HEK293 (cell line): ENCODE results near the gene CFAP299.

Experiments
- CTCF ChIA-PET: fragments of 350-600 bp; formaldehyde crosslinking; extraction: SDS; loops from one replicate; lab custom pipeline; 2021; ENCODE audit warnings: antibody characterized with exemption; lab: Yijun Ruan, JAX
- POLR2A ChIA-PET: fragments of 300-600 bp; formaldehyde crosslinking; extraction: SDS; loops from one replicate; lab custom pipeline; 2020; ENCODE audit warnings: antibody characterized with exemption, inconsistent platforms; lab: Yijun Ruan, JAX
- H3K27ac ChIP-seq: fragments of 200-500 bp; sonication (Bioruptor generic); 2 replicates; pipeline ENCODE4 v1.5.1; 2014; ENCODE audit warnings: low read depth, low read length, control low read depth, inconsistent platforms; ENCODE audit errors: extremely low read depth
- H3K36me3 ChIP-seq, 2 experiments: fragments of 200-500 bp in 1 of 2; sonication (Bioruptor generic) in 1 of 2; 1 replicate in 1 of 2; 2 replicates in 1 of 2; pipeline ENCODE4 v1.5.1; 2014 to 2017; ENCODE audit warnings: inconsistent platforms in 2 of 2, low read length in 2 of 2; ENCODE audit not compliant: control insufficient read depth in 2 of 2, insufficient read depth in 1 of 2
- H3K4me1 ChIP-seq: fragments of 200-500 bp; sonication (Bioruptor generic); 2 replicates; pipeline ENCODE4 v1.5.1; 2014; ENCODE audit warnings: mild to moderate bottlenecking, low read length, inconsistent platforms; ENCODE audit not compliant: control insufficient read depth, insufficient read depth
- H3K4me3 ChIP-seq: 2 replicates; pipeline ENCODE4 v1.5.1; 2011; ENCODE audit warnings: low read depth, mild to moderate bottlenecking, control low read depth, low read length, moderate library complexity
- H3K9me3 ChIP-seq: fragments of 200-500 bp; sonication (Bioruptor generic); 2 replicates; pipeline ENCODE4 v1.5.1; 2014; ENCODE audit warnings: low read depth, low read length, inconsistent platforms; ENCODE audit not compliant: control insufficient read depth, insufficient read depth
- TRIM28 ChIP-seq: IDR thresholded peaks from 2 replicates; pipeline ENCODE4 v1.6.1; 2011; ENCODE audit warnings: low read length, control low read depth, borderline replicate concordance
- ZBTB20 ChIP-seq: fragments of 450-650 bp; formaldehyde crosslinking; IDR thresholded peaks from 2 replicates; pipeline ENCODE4 v1.5.1; 2016; ENCODE audit warnings: missing biosample characterization, missing genetic modification characterization
- ZBTB8A ChIP-seq: fragments of 450-650 bp; formaldehyde crosslinking; IDR thresholded peaks from 2 replicates; pipeline ENCODE4 v1.5.1; 2016; ENCODE audit warnings: missing biosample characterization, missing genetic modification characterization
- ZFP3 ChIP-seq: fragments of 450-650 bp; formaldehyde crosslinking; IDR thresholded peaks from 2 replicates; pipeline ENCODE4 v1.5.1; 2016; ENCODE audit warnings: low read depth, missing biosample characterization, missing genetic modification characterization
- ZNF140 ChIP-seq: fragments of 450-650 bp; formaldehyde crosslinking; IDR thresholded peaks from 2 replicates; pipeline ENCODE4 v1.5.1; 2016; ENCODE audit warnings: missing biosample characterization, missing genetic modification characterization
- ZNF169 ChIP-seq: fragments of 450-650 bp; formaldehyde crosslinking; IDR thresholded peaks from 2 replicates; pipeline ENCODE4 v1.5.1; 2016; ENCODE audit warnings: missing biosample characterization, missing genetic modification characterization
- ZNF211 ChIP-seq: fragments of 450-650 bp; formaldehyde crosslinking; IDR thresholded peaks from 2 replicates; pipeline ENCODE4 v1.5.1; 2016; ENCODE audit warnings: low read depth, missing biosample characterization, missing genetic modification characterization
- ZNF24 ChIP-seq: fragments of 450-650 bp; formaldehyde crosslinking; IDR thresholded peaks from 2 replicates; pipeline ENCODE4 v1.5.1; 2016; ENCODE audit warnings: missing biosample characterization, missing genetic modification characterization
- ZNF274 ChIP-seq, 2 experiments: fragments of 200-500 bp in 1 of 2; fragments of 450-650 bp in 1 of 2; sonication (Bioruptor generic) in 1 of 2; formaldehyde crosslinking in 1 of 2; IDR thresholded peaks; 2 replicates each; pipeline versions ENCODE4 v1.5.1 to v1.6.1; 2014 to 2016; ENCODE audit warnings: borderline replicate concordance in 1 of 2, inconsistent platforms in 1 of 2, low read length in 1 of 2, missing biosample characterization in 1 of 2, missing genetic modification characterization in 1 of 2
- ZNF549 ChIP-seq: fragments of 450-650 bp; IDR thresholded peaks from 2 replicates; pipeline ENCODE4 v1.5.1; 2018; ENCODE audit warnings: missing biosample characterization, missing genetic modification characterization, mild to moderate bottlenecking, inconsistent platforms, moderate library complexity
- ZNF555 ChIP-seq: fragments of 450-650 bp; formaldehyde crosslinking; conservative IDR thresholded peaks from 2 replicates; pipeline ENCODE4 v1.5.1; 2017; ENCODE audit warnings: missing biosample characterization, mild to moderate bottlenecking, missing genetic modification characterization, inconsistent platforms
- ZNF660 ChIP-seq: fragments of 450-650 bp; IDR thresholded peaks from 2 replicates; pipeline ENCODE4 v1.5.1; 2018; ENCODE audit warnings: missing biosample characterization, mild to moderate bottlenecking, missing genetic modification characterization
- TF ChIP-seq, protein P1 (sequence below): fragments of 450-650 bp; formaldehyde crosslinking; IDR thresholded peaks from 2 replicates; pipeline ENCODE4 v1.5.1; 2017; ENCODE audit warnings: missing biosample characterization, missing genetic modification characterization
- TF ChIP-seq, protein P2 (sequence below): fragments of 450-650 bp; formaldehyde crosslinking; IDR thresholded peaks from 2 replicates; pipeline ENCODE4 v1.5.1; 2017; ENCODE audit warnings: missing biosample characterization, missing genetic modification characterization
- TF ChIP-seq, protein P3 (sequence below): fragments of 450-650 bp; formaldehyde crosslinking; IDR thresholded peaks from 2 replicates; pipeline ENCODE4 v1.5.1; 2016; ENCODE audit warnings: missing biosample characterization, missing genetic modification characterization
- TF ChIP-seq, protein P4 (sequence below): fragments of 450-650 bp; formaldehyde crosslinking; IDR thresholded peaks from 2 replicates; pipeline ENCODE4 v1.5.1; 2016; ENCODE audit warnings: missing biosample characterization, missing genetic modification characterization
- TF ChIP-seq, protein P5 (sequence below): fragments of 450-650 bp; formaldehyde crosslinking; IDR thresholded peaks from 2 replicates; pipeline ENCODE4 v1.5.1; 2016; ENCODE audit warnings: missing biosample characterization, missing genetic modification characterization, borderline replicate concordance
- TF ChIP-seq, protein P6 (sequence below): fragments of 450-650 bp; formaldehyde crosslinking; IDR thresholded peaks from 2 replicates; pipeline ENCODE4 v1.5.1; 2016; ENCODE audit warnings: missing biosample characterization, missing genetic modification characterization

Gene CFAP299

DNA sequence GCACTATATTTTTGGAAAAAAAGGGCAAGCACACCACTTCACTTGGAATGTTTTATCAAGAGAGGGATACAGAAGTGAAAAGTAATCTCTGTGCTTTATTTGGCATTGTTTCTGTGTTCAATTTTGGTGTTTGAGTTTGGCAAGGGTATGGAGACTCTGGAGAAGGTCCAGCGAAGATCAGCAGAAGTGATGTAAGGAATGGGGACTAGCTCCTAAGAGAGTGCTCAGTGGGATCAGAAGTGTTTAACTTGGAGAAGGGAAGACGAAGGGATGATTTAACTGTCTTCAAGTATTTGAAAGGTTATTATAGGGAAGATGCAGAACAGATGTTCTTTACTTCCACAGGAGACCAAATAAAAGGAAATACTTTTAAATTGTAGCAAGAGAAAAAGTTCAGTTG is 74.3 kb downstream of the CFAP299 start:
- H3K27ac ChIP-seq: no peak overlapping the region
- no peaks in the 10 kb centered on the region for H3K9me3 ChIP-seq
- POLR2A ChIA-PET: no interaction called here
- H3K4me3 ChIP-seq: no peak overlapping the region
- no peaks in the 10 kb centered on the region for H3K36me3 ChIP-seq
- CTCF ChIA-PET: no interaction called here
- no peaks in the 10 kb centered on the region for H3K4me1 ChIP-seq
- TF ChIP-seq ZBTB20 (tag by site-specific recombination) (no peak), TRIM28 (no peak), ZNF211 (tag by site-specific recombination) (no peak), ZNF274 (IDR thresholded peaks at IDR 0.05; ENCODE audit: low read length) (no peak), ZNF274 (tag by site-specific recombination; IDR thresholded peaks at IDR 0.05; ENCODE audit: borderline replicate concordance) (no peak), ZNF549 (tag by site-specific recombination) (no peak), ZNF660 (no peak)
- TF ChIP-seq, protein P1, sequence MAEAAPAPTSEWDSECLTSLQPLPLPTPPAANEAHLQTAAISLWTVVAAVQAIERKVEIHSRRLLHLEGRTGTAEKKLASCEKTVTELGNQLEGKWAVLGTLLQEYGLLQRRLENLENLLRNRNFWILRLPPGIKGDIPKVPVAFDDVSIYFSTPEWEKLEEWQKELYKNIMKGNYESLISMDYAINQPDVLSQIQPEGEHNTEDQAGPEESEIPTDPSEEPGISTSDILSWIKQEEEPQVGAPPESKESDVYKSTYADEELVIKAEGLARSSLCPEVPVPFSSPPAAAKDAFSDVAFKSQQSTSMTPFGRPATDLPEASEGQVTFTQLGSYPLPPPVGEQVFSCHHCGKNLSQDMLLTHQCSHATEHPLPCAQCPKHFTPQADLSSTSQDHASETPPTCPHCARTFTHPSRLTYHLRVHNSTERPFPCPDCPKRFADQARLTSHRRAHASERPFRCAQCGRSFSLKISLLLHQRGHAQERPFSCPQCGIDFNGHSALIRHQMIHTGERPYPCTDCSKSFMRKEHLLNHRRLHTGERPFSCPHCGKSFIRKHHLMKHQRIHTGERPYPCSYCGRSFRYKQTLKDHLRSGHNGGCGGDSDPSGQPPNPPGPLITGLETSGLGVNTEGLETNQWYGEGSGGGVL (tag by site-specific recombination): no peak
- TF ChIP-seq, protein P2, sequence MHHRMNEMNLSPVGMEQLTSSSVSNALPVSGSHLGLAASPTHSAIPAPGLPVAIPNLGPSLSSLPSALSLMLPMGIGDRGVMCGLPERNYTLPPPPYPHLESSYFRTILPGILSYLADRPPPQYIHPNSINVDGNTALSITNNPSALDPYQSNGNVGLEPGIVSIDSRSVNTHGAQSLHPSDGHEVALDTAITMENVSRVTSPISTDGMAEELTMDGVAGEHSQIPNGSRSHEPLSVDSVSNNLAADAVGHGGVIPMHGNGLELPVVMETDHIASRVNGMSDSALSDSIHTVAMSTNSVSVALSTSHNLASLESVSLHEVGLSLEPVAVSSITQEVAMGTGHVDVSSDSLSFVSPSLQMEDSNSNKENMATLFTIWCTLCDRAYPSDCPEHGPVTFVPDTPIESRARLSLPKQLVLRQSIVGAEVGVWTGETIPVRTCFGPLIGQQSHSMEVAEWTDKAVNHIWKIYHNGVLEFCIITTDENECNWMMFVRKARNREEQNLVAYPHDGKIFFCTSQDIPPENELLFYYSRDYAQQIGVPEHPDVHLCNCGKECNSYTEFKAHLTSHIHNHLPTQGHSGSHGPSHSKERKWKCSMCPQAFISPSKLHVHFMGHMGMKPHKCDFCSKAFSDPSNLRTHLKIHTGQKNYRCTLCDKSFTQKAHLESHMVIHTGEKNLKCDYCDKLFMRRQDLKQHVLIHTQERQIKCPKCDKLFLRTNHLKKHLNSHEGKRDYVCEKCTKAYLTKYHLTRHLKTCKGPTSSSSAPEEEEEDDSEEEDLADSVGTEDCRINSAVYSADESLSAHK (tag by site-specific recombination): no peak
- TF ChIP-seq, protein P3, sequence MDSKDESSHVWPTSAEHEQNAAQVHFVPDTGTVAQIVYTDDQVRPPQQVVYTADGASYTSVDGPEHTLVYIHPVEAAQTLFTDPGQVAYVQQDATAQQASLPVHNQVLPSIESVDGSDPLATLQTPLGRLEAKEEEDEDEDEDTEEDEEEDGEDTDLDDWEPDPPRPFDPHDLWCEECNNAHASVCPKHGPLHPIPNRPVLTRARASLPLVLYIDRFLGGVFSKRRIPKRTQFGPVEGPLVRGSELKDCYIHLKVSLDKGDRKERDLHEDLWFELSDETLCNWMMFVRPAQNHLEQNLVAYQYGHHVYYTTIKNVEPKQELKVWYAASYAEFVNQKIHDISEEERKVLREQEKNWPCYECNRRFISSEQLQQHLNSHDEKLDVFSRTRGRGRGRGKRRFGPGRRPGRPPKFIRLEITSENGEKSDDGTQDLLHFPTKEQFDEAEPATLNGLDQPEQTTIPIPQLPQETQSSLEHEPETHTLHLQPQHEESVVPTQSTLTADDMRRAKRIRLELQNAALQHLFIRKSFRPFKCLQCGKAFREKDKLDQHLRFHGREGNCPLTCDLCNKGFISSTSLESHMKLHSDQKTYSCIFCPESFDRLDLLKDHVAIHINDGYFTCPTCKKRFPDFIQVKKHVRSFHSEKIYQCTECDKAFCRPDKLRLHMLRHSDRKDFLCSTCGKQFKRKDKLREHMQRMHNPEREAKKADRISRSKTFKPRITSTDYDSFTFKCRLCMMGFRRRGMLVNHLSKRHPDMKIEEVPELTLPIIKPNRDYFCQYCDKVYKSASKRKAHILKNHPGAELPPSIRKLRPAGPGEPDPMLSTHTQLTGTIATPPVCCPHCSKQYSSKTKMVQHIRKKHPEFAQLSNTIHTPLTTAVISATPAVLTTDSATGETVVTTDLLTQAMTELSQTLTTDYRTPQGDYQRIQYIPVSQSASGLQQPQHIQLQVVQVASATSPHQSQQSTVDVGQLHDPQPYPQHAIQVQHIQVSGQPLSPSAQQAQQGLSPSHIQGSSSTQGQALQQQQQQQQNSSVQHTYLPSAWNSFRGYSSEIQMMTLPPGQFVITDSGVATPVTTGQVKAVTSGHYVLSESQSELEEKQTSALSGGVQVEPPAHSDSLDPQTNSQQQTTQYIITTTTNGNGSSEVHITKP (tag by site-specific recombination): no peak
- TF ChIP-seq, protein P4, sequence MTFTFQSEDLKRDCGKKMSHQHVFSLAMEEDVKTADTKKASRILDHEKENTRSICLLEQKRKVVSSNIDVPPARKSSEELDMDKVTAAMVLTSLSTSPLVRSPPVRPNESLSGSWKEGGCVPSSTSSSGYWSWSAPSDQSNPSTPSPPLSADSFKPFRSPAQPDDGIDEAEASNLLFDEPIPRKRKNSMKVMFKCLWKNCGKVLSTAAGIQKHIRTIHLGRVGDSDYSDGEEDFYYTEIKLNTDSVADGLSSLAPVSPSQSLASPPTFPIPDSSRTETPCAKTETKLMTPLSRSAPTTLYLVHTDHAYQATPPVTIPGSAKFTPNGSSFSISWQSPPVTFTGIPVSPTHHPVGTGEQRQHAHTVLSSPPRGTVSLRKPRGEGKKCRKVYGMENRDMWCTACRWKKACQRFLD (tag by site-specific recombination): no peak

DNA sequence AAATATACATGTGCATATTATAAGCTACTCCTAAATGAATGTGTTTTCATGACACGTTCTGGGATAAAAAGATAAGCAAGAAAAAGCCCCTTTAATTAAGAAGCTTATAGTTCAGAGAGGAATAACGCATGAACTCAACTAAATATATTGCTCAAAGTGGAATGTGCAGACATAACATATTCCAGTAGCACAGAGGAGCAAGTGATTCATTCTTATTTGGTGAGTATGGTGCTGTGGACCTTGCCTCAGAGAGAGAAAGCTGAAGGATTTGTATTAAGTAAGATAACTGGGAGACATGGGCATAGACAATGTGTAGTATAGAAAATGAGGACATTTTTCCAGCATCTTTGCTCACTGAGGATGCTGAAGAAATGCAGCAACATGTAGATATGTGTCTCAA is 76.8 kb downstream of the CFAP299 start:
- Histone ChIP-seq H3K36me3 (no peaks in the 10 kb centered on the region), H3K9me3 (no peaks in the 10 kb centered on the region), H3K4me3 (no peak overlapping the region), H3K27ac (no peak overlapping the region), H3K4me1 (no peaks in the 10 kb centered on the region)
- POLR2A ChIA-PET: no interaction called here
- CTCF ChIA-PET: no interaction called here
- TF ChIP-seq ZNF140 (no peak), ZNF555 (tag by site-specific recombination) (no peak), ZBTB8A (no peak), ZFP3 (tag by site-specific recombination) (no peak), ZNF169 (tag by site-specific recombination) (no peak), ZNF24 (tag by site-specific recombination) (no peak)
- TF ChIP-seq, protein P5, sequence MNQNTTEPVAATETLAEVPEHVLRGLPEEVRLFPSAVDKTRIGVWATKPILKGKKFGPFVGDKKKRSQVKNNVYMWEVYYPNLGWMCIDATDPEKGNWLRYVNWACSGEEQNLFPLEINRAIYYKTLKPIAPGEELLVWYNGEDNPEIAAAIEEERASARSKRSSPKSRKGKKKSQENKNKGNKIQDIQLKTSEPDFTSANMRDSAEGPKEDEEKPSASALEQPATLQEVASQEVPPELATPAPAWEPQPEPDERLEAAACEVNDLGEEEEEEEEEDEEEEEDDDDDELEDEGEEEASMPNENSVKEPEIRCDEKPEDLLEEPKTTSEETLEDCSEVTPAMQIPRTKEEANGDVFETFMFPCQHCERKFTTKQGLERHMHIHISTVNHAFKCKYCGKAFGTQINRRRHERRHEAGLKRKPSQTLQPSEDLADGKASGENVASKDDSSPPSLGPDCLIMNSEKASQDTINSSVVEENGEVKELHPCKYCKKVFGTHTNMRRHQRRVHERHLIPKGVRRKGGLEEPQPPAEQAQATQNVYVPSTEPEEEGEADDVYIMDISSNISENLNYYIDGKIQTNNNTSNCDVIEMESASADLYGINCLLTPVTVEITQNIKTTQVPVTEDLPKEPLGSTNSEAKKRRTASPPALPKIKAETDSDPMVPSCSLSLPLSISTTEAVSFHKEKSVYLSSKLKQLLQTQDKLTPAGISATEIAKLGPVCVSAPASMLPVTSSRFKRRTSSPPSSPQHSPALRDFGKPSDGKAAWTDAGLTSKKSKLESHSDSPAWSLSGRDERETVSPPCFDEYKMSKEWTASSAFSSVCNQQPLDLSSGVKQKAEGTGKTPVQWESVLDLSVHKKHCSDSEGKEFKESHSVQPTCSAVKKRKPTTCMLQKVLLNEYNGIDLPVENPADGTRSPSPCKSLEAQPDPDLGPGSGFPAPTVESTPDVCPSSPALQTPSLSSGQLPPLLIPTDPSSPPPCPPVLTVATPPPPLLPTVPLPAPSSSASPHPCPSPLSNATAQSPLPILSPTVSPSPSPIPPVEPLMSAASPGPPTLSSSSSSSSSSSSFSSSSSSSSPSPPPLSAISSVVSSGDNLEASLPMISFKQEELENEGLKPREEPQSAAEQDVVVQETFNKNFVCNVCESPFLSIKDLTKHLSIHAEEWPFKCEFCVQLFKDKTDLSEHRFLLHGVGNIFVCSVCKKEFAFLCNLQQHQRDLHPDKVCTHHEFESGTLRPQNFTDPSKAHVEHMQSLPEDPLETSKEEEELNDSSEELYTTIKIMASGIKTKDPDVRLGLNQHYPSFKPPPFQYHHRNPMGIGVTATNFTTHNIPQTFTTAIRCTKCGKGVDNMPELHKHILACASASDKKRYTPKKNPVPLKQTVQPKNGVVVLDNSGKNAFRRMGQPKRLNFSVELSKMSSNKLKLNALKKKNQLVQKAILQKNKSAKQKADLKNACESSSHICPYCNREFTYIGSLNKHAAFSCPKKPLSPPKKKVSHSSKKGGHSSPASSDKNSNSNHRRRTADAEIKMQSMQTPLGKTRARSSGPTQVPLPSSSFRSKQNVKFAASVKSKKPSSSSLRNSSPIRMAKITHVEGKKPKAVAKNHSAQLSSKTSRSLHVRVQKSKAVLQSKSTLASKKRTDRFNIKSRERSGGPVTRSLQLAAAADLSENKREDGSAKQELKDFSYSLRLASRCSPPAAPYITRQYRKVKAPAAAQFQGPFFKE (tag by site-specific recombination): no peak
- TF ChIP-seq, protein P6, sequence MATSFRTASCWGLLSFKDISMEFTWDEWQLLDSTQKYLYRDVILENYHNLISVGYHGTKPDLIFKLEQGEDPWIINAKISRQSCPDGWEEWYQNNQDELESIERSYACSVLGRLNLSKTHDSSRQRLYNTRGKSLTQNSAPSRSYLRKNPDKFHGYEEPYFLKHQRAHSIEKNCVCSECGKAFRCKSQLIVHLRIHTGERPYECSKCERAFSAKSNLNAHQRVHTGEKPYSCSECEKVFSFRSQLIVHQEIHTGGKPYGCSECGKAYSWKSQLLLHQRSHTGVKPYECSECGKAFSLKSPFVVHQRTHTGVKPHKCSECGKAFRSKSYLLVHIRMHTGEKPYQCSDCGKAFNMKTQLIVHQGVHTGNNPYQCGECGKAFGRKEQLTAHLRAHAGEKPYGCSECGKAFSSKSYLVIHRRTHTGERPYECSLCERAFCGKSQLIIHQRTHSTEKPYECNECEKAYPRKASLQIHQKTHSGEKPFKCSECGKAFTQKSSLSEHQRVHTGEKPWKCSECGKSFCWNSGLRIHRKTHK (tag by site-specific recombination): no peak
